Tibial nerve (tissue), 3 donors: ENCODE data around the gene KRTAP19-7.

Source experiments
- CTCF ChIP-seq, 5 experiments: fragments of 200-600 bp in 3 of 5; fragments of 450-650 bp in 2 of 5; sonication (generic) in 3 of 5; IDR thresholded peaks; one replicate each; pipeline ENCODE4 v1.5.1; 2016 to 2019; ENCODE audit warnings: antibody characterized with exemption in 5 of 5, mild to moderate bottlenecking in 3 of 5, moderate library complexity in 2 of 5
- POLR2A ChIP-seq, 2 donors: fragments of 450-650 bp; IDR thresholded peaks; one replicate each; pipeline ENCODE4 v1.6.1; 2017; ENCODE audit warnings: antibody characterized with exemption in 2 of 2, mild to moderate bottlenecking in 2 of 2, moderate library complexity in 2 of 2

- no peak for TF ChIP-seq POLR2A (IDR thresholded peaks at IDR 0.05)
- no peak for TF ChIP-seq CTCF (IDR thresholded peaks at IDR 0.05)
These were observed 39.7 kb upstream of the KRTAP19-7 start, which contains the start of gene KRTAP22-1 for GRCh38 chr21:30600787-30601186.
